HK-2 (cell line): Measurements from ENCODE around the gene XAB2.
"Not testable (repeated sequence)": the region's sequence is repeated elsewhere in the genome, so short reads cannot be mapped to it uniquely, and the experiment has no call there.

Source experiments
- DNase-seq: peaks from one replicate; pipeline ENCODE4 v3.0.0-alpha.2; 2018; ENCODE audit not compliant: unreplicated experiment

XAB2 gene

GRCh38 chr19:7577422-7577821 lies 51.9 kb downstream of the XAB2 start:
- not testable (repeated sequence) for DNase-seq

- DNase-seq: no peak
Observed at GRCh38 chr19:7575434-7576040, 53.8 kb downstream of the XAB2 start.

- no peak for DNase-seq
Observed at GRCh38 chr19:7570761-7571160, 58.6 kb downstream of the XAB2 start.
